Activated CD8-positive, alpha-beta memory T cell treated with anti-CD3 and anti-CD28 coated beads, Interleukin-2, amount 50 U/mL, for 24 hours (primary cell): ENCODE measurements around the gene CDK14.

Experiments used
- DNase-seq: peaks from one replicate; pipeline ENCODE4 v3.0.0-alpha.2; 2020; ENCODE audit errors: extremely low read depth

The CDK14 gene

GRCh38 chr7:90839727-90840291 is 243.7 kb downstream of the CDK14 start:
- no peak for DNase-seq

- no peak for DNase-seq
Measured at GRCh38 chr7:90841759-90842429, 245.8 kb downstream of the CDK14 start.

- no peak for DNase-seq
Measured at GRCh38 chr7:90842430-90842788, 246.3 kb downstream of the CDK14 start.

- no peak for DNase-seq
Measured at GRCh38 chr7:90843472-90843871, 247.4 kb downstream of the CDK14 start.

- DNase-seq, result no peak
Measured at GRCh38 chr7:90844421-90844820, 248.3 kb downstream of the CDK14 start.

- no peak for DNase-seq
Measured at GRCh38 chr7:90846192-90846591, 250.1 kb downstream of the CDK14 start.

- no peak for DNase-seq
Measured at GRCh38 chr7:90850066-90850465, 253.9 kb downstream of the CDK14 start.

GRCh38 chr7:90850471-90850870 is 254.3 kb downstream of the CDK14 start:
- no peak for DNase-seq

GRCh38 chr7:90853205-90853604 is 257.1 kb downstream of the CDK14 start:
- no peak for DNase-seq

GRCh38 chr7:90856351-90857070 is 260.4 kb downstream of the CDK14 start:
- no peak for DNase-seq

- DNase-seq, result no peak
Measured at GRCh38 chr7:90857603-90858002, 261.5 kb downstream of the CDK14 start.

- DNase-seq, result no peak
Measured at GRCh38 chr7:90858546-90858945, 262.4 kb downstream of the CDK14 start.

- DNase-seq, result no peak
Measured at GRCh38 chr7:90859521-90859920, 263.4 kb downstream of the CDK14 start.

GRCh38 chr7:90864088-90864487 is 268.0 kb downstream of the CDK14 start:
- no peak for DNase-seq

- DNase-seq, result no peak
Measured at GRCh38 chr7:90869335-90869734, 273.2 kb downstream of the CDK14 start.

GRCh38 chr7:90876701-90877100 is 280.6 kb downstream of the CDK14 start:
- no peak for DNase-seq

- DNase-seq, result no peak
Measured at GRCh38 chr7:90877201-90877600, 281.1 kb downstream of the CDK14 start.

- DNase-seq, result no peak
Measured at GRCh38 chr7:90879924-90880323, 283.8 kb downstream of the CDK14 start.

- no peak for DNase-seq
Measured at GRCh38 chr7:90886416-90886815, 290.3 kb downstream of the CDK14 start.

GRCh38 chr7:90889210-90889609 is 293.1 kb downstream of the CDK14 start:
- DNase-seq, result no peak

GRCh38 chr7:90889644-90890043 is 293.5 kb downstream of the CDK14 start:
- no peak for DNase-seq

GRCh38 chr7:90891529-90891928 is 295.4 kb downstream of the CDK14 start:
- no peak for DNase-seq

GRCh38 chr7:90892213-90892612 is 296.1 kb downstream of the CDK14 start:
- DNase-seq, result no peak
